Karpas-422 (cell line): ENCODE measurements around the gene SAG. TPM values are rescaled to one million over a fixed set of nuclear protein-coding genes. Genes with fewer than 3 reads are reported as not detected.

Experiments used
- DNase-seq: peaks from one replicate; pipeline ENCODE4 v3.0.0-alpha.2; 2015
- H2AFZ ChIP-seq: fragments of 200-600 bp; sonication (generic); 2 replicates; pipeline ENCODE4 v1.6.1; 2014; ENCODE audit warnings: antibody characterized with exemption, low read length, mixed read lengths
- H3K27ac ChIP-seq: fragments of 200-600 bp; sonication (generic); 2 replicates; pipeline ENCODE4 v1.5.1; 2014; ENCODE audit warnings: mild to moderate bottlenecking, low read length, moderate library complexity
- H3K27me3 ChIP-seq: fragments of 200-600 bp; sonication (generic); 2 replicates; pipeline ENCODE4 v1.6.1; 2014; ENCODE audit warnings: low read length, mixed read lengths
- H3K36me3 ChIP-seq: fragments of 200-600 bp; sonication (generic); 2 replicates; pipeline ENCODE4 v1.6.1; 2014; ENCODE audit warnings: low read length, mixed read lengths; ENCODE audit not compliant: insufficient read depth
- H3K4me1 ChIP-seq: fragments of 200-600 bp; sonication (generic); 2 replicates; pipeline ENCODE4 v1.6.1; 2014; ENCODE audit warnings: mild to moderate bottlenecking, low read length, mixed read lengths
- H3K4me2 ChIP-seq: fragments of 200-600 bp; sonication (generic); 2 replicates; pipeline ENCODE4 v1.6.1; 2014; ENCODE audit warnings: low read length, low read depth, mild to moderate bottlenecking; ENCODE audit not compliant: poor library complexity, severe bottlenecking
- H3K4me3 ChIP-seq: fragments of 200-600 bp; sonication (generic); 2 replicates; pipeline ENCODE4 v1.5.1; 2014; ENCODE audit warnings: mild to moderate bottlenecking, antibody characterized with exemption, low read length, mixed read lengths
- H3K79me2 ChIP-seq: fragments of 200-600 bp; sonication (generic); 2 replicates; pipeline ENCODE4 v1.6.1; 2014; ENCODE audit warnings: mild to moderate bottlenecking, low read length, mixed read lengths
- H3K9ac ChIP-seq: fragments of 200-600 bp; sonication (generic); 2 replicates; pipeline ENCODE4 v1.6.0; 2014; ENCODE audit warnings: low read length
- H3K9me2 ChIP-seq: fragments of 200-600 bp; sonication (generic), shearing (Covaris generic); replicated peaks from 2 replicates; pipeline ENCODE4 v1.6.0; 2014; ENCODE audit warnings: mild to moderate bottlenecking, low read length, moderate library complexity; ENCODE audit not compliant: insufficient read depth
- H3K9me3 ChIP-seq: fragments of 300-700, 200-600 bp; sonication (generic); 2 replicates; pipeline ENCODE4 v1.6.1; 2014; ENCODE audit warnings: low read length, mixed read lengths
- H4K20me1 ChIP-seq: fragments of 200-600 bp; sonication (generic); 2 replicates; pipeline ENCODE4 v1.6.1; 2014; ENCODE audit warnings: mild to moderate bottlenecking, antibody characterized with exemption, low read length, low read depth; ENCODE audit not compliant: insufficient read depth
- total RNA-seq: library from RNA; depleted of rRNA; stranded (reverse); fragments of >200 nt; shearing (Covaris generic); gene quantifications from 2 replicates; pipeline ENCODE4 v1.2.3, GENCODE V29; 2014; ENCODE audit warnings: low replicate concordance

Gene SAG
- total RNA-seq, 1 experiment from 2014 or later, result not detected

DNA sequence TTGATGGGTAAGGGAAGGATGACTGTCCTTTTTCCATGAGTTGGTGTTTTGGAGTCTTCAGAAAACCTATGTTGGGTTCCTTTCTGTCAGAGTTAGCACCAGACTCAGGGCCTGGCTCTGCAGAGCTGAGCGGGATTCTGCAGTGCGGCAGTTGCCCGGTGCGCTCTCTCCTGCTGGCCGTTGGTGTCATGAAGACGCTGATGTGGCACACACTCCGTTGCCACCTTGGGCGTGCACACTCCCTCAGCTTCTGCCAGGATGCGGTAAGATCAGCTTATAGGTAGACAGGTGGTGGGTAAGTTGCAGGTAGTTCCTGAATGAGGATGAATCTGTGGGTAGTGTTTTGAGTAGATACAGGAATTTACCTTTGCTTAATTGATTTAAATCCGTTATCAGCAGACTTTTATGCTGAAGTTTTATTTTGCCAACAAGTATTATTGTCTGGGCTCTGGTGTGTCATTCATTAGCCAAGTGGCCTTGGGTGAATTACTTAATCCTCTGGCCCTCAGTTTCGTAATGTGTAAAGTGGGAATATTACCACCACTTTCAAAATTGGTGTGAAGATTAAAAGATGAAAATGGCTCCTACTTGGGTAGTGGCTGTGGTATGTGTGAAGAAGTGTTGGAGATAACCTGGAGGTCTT lies 73.5 kb downstream of the SAG start:
- H3K27ac ChIP-seq, result no peak overlapping the region
- DNase-seq, result no peak
- H3K79me2 ChIP-seq, result no peaks in the 10 kb centered on the region
- no peaks in the 10 kb centered on the region for H3K27me3 ChIP-seq
- no peaks in the 10 kb centered on the region for H3K9me3 ChIP-seq
- H4K20me1 ChIP-seq, result peaks cover 25% of the 10 kb centered on the region
- H3K36me3 ChIP-seq, result no peaks in the 10 kb centered on the region
- no peak overlapping the region for H3K4me2 ChIP-seq
- H3K9me2 ChIP-seq, result no peaks in the 10 kb centered on the region
- no peak overlapping the region for H3K9ac ChIP-seq
- H3K4me3 ChIP-seq, result no peak overlapping the region
- no peak overlapping the region for H2AFZ ChIP-seq
- H3K4me1 ChIP-seq, result peaks cover 32% of the 10 kb centered on the region

DNA sequence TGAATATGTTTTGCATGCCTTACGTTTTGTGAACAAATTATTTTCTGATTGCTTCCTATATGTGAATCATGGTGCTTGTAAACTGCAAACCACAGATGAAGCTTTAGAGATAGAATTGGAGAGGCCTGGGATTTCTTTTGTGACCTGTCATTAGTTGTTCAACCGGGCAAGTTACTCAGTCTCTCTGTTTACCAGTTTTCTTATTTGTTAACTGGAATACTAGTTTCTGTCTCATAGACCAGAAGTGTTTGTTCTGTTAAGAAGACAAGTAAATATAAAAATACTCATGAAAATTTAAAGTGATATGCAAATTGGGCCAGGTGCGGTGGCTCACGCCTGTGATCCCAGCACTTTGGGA lies 74.0 kb downstream of the SAG start:
- no peak overlapping the region for H2AFZ ChIP-seq
- H3K4me3 ChIP-seq, result no peak overlapping the region
- peaks cover 32% of the 10 kb centered on the region for H3K4me1 ChIP-seq
- no peak overlapping the region for H3K27ac ChIP-seq
- DNase-seq, result no peak
- H3K9me3 ChIP-seq, result no peaks in the 10 kb centered on the region
- H3K4me2 ChIP-seq, result no peak overlapping the region
- peaks cover 25% of the 10 kb centered on the region for H4K20me1 ChIP-seq
- H3K79me2 ChIP-seq, result no peaks in the 10 kb centered on the region
- no peaks in the 10 kb centered on the region for H3K27me3 ChIP-seq
- no peaks in the 10 kb centered on the region for H3K36me3 ChIP-seq
- no peaks in the 10 kb centered on the region for H3K9me2 ChIP-seq
- H3K9ac ChIP-seq, result no peak overlapping the region

DNA sequence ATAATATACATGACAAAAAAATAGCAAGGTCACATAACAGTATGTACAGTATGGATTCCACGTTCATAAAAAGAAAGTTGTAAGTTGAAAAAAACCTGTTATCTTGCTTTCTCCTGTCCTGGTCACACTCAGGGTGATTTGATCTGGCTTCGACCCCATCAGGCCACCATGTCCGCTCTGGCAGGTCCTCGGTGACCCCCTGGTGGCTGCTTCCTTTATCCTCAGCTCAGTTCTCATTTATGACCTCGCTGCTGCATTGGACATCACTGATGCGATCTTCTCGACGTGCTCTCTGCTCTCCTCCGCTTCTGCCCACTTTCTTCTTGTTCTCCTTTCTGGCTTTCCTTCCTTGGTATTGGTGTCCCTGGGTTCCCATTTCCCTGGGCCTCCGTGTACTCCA lies 76.4 kb downstream of the SAG start:
- H3K27me3 ChIP-seq, result no peaks in the 10 kb centered on the region
- no peak overlapping the region for H3K9ac ChIP-seq
- H3K4me1 ChIP-seq, result peaks cover 32% of the 10 kb centered on the region
- H3K27ac ChIP-seq, result no peak overlapping the region
- H3K9me2 ChIP-seq, result no peaks in the 10 kb centered on the region
- no peak overlapping the region for H3K4me2 ChIP-seq
- peaks cover 25% of the 10 kb centered on the region for H4K20me1 ChIP-seq
- no peaks in the 10 kb centered on the region for H3K9me3 ChIP-seq
- H3K36me3 ChIP-seq, result no peaks in the 10 kb centered on the region
- DNase-seq, result peak; percentile 48
- no peaks in the 10 kb centered on the region for H3K79me2 ChIP-seq
- H3K4me3 ChIP-seq, result no peak overlapping the region
- H2AFZ ChIP-seq, result no peak overlapping the region

DNA sequence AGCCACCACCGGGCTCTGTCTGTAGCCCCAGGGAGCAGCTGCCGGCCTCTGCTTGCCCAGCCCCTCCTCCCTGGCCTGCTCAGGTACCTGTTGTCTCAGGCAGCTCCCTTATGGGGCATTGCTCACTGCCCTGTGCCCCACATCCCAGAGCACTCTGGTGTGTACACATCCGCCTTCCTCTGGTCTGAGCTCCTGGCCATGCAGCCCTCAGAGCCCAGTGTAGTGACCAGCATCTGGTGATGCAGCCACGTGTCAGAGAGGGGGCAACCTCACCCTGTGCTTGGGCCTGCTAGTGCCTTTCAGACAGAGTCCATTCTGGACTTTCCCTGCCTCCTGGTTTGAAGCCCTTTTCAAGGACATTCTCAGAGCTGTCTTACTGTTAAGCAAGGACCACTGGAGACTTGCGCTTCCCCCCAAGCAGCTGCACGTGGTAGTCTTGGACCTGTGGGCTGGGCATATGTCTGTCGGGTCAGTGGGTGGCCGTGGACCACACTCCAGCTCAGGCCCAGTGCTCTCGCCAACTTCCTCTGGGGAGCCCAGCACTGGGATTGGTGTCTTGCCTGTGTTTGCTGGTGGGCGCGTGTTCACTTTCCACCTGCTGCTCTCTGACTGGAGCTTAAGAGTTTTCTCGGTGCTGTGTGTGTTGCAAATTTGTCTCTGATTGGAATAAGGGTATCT lies 77.3 kb downstream of the SAG start:
- no peak overlapping the region for H3K4me2 ChIP-seq
- no peaks in the 10 kb centered on the region for H3K79me2 ChIP-seq
- H2AFZ ChIP-seq, result no peak overlapping the region

DNA sequence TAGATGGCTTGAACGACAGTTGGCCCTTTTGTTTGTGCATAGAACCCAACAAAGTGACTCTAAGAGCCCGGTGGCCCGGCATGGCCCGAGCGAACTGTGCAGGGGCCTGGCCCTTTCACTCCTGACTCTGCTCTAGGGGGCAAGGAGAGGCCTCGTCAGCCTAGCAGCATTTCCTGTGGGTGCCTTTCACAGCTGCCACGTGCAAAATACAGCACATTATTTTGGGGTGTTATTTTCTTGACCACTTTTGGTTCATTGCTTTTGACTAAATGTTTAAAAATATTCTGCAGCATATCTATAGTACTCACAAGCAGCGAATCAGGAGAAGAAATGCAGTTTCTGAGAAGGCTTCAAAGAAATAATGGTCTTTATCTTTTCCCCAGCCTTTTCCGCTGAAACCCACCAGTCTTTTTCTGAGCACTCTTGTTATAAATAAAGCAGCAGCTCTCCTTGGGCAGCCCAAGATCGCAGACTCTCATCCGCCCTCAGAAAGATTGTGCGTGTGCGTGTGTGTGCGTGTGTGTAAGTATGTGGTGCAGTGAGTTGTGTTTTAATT lies 78.0 kb downstream of the SAG start:
- Histone ChIP-seq H4K20me1 (peaks cover 20% of the 10 kb centered on the region), H3K4me1 (peaks cover 18% of the 10 kb centered on the region), H3K9me2 (no peaks in the 10 kb centered on the region), H3K4me2 (no peak overlapping the region), H3K36me3 (no peaks in the 10 kb centered on the region), H2AFZ (no peak overlapping the region), H3K79me2 (no peaks in the 10 kb centered on the region), H3K27me3 (no peaks in the 10 kb centered on the region), H3K27ac (no peak overlapping the region), H3K9me3 (no peaks in the 10 kb centered on the region), H3K4me3 (no peak overlapping the region), H3K9ac (no peak overlapping the region)
- no peak for DNase-seq

More for the DNA sequence above, 77.3 kb downstream of the SAG start:
- Histone ChIP-seq H3K4me1 (peaks cover 24% of the 10 kb centered on the region), H3K27me3 (no peaks in the 10 kb centered on the region), H3K27ac (no peak overlapping the region), H3K9ac (no peak overlapping the region), H4K20me1 (peaks cover 25% of the 10 kb centered on the region), H3K9me2 (no peaks in the 10 kb centered on the region), H3K9me3 (no peaks in the 10 kb centered on the region), H3K36me3 (no peaks in the 10 kb centered on the region), H3K4me3 (no peak overlapping the region)
- DNase-seq, result no peak

DNA sequence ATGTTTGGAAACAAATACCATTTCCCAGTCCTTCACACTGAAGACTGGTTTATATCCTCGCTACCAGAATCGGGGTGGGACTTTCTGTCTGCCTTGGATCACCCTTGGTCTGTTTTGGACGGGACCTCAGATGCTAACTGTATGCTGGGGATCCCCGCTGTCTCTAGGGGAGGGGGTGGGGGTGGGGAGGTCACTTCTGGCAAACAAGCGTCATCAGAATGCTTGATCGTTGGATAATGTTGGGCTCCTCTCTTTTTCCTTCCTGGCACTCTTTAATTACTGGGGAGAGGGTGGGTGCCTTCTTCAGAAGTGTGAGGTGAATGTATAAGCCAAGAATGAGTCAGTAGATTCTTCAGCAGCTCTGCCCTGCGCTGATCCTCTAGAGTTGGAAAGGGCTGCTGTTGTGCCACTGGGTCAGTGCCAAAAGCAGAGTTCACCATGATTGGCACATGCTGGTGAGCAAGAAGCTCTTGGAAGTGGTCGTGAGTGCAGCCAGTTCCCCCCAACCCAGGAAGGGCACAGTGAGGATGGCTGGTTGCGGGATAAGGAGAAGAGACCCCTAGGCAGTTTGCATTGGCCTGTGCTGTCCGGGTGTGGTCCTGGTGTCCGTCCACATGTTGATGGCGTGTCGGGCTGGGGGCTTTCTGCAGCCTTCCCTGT lies 78.9 kb downstream of the SAG start:
- no peak for DNase-seq
- Histone ChIP-seq H3K4me3 (no peak overlapping the region), H3K4me1 (peaks cover 9% of the 10 kb centered on the region), H4K20me1 (peaks cover 13% of the 10 kb centered on the region; the same call in 1 of the 2 replicates), H3K36me3 (no peaks in the 10 kb centered on the region), H3K4me2 (no peak overlapping the region), H3K9me3 (no peaks in the 10 kb centered on the region), H3K9ac (no peak overlapping the region), H2AFZ (no peak overlapping the region), H3K9me2 (no peaks in the 10 kb centered on the region), H3K27ac (no peak overlapping the region), H3K79me2 (no peaks in the 10 kb centered on the region), H3K27me3 (no peaks in the 10 kb centered on the region)

DNA sequence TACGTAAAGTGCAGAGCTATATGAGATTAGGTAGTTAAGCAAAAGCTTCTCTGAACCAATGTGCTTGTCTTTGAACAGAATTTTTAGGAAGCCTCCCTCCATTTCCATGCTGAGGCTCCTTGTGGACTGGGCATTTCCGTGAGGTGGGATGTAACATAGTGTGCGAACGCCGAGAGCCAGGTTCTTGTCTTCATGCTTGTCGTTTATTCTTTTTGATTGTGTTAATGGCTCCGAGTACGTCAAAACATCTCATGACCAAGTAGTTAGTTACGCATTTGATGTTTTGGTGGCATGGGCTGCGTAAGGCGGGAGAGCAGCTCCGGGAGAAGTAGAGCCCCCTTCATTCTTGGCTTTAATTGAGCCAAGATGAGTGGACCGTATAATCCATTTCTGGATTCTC lies 79.6 kb downstream of the SAG start:
- no peaks in the 10 kb centered on the region for H3K79me2 ChIP-seq
- no peak overlapping the region for H3K4me2 ChIP-seq
- no peak overlapping the region for H3K9ac ChIP-seq

More for the DNA sequence above, 79.6 kb downstream of the SAG start:
- no peak overlapping the region for H3K27ac ChIP-seq
- H3K27me3 ChIP-seq, result no peaks in the 10 kb centered on the region
- no peaks in the 10 kb centered on the region for H3K9me3 ChIP-seq
- H3K4me1 ChIP-seq, result peaks cover 6% of the 10 kb centered on the region; the same call in 1 of the 2 replicates
- DNase-seq, result no peak
- no peak overlapping the region for H3K4me3 ChIP-seq
- no peaks in the 10 kb centered on the region for H3K36me3 ChIP-seq
- no peaks in the 10 kb centered on the region for H3K9me2 ChIP-seq
- peaks cover 13% of the 10 kb centered on the region; the same call in 1 of the 2 replicates for H4K20me1 ChIP-seq
- no peak overlapping the region for H2AFZ ChIP-seq
